SK-N-SH (cell line): ENCODE measurements around the gene YDJC. TPM values are rescaled to one million over a fixed set of nuclear protein-coding genes. Genes with fewer than 3 reads are reported as not detected.

Source experiments
- CTCF ChIA-PET: fragments of 300-600, 350-600 bp; formaldehyde crosslinking; extraction: SDS; loops from one replicate; lab custom pipeline; 2021; lab: Yijun Ruan, JAX
- POLR2A ChIA-PET: fragments of 350-600 bp; sonication (Branson Sonifier 250); formaldehyde crosslinking; extraction: SDS; loops from one replicate; lab custom pipeline; 2020; ENCODE audit warnings: antibody characterized with exemption, inconsistent platforms; lab: Yijun Ruan, JAX
- DNase-seq: peaks from one replicate; pipeline ENCODE4 v3.0.0; 2012
- H2AFZ ChIP-seq: fragments of 200-600 bp; sonication (generic); 2 replicates; pipeline ENCODE4 v1.8.1; 2016; ENCODE audit warnings: antibody characterized with exemption, mild to moderate bottlenecking, low read depth
- H3F3A ChIP-seq: fragments of 200-600 bp; sonication (generic); replicated peaks from 2 replicates; pipeline ENCODE3; 2016; ENCODE audit warnings: antibody characterized with exemption, mild to moderate bottlenecking; ENCODE audit not compliant: insufficient read depth
- H3K27ac ChIP-seq, 2 experiments: fragments of 200-500 bp in 1 of 2; fragments of 200-600 bp in 1 of 2; sonication (Bioruptor generic) in 1 of 2; sonication (generic), shearing (Covaris generic) in 1 of 2; 2 replicates each; pipeline versions ENCODE4 v1.5.1 to v1.6.1; 2014 to 2016; ENCODE audit warnings: low read depth in 2 of 2, inconsistent platforms in 1 of 2, low read length in 1 of 2, mild to moderate bottlenecking in 1 of 2, mixed read lengths in 1 of 2
- H3K27me3 ChIP-seq: fragments of 200-600 bp; sonication (generic), shearing (Covaris generic); 2 replicates; pipeline ENCODE4 v1.6.1; 2016; ENCODE audit warnings: mixed run types; ENCODE audit not compliant: insufficient read depth
- H3K36me3 ChIP-seq, 2 experiments: fragments of 200-500 bp in 1 of 2; fragments of 200-600 bp in 1 of 2; sonication (Bioruptor generic) in 1 of 2; sonication (generic) in 1 of 2; replicated peaks in 1 of 2; 2 replicates each; pipeline versions ENCODE3 to v1.5.1; 2014 to 2016; ENCODE audit warnings: low read length in 1 of 2, mild to moderate bottlenecking in 1 of 2; ENCODE audit not compliant: insufficient read depth in 2 of 2, control insufficient read depth in 1 of 2
- H3K4me1 ChIP-seq, 2 experiments: fragments of 200-500 bp in 1 of 2; fragments of 200-600 bp in 1 of 2; sonication (Bioruptor generic) in 1 of 2; sonication (generic), shearing (Covaris generic) in 1 of 2; 2 replicates each; pipeline versions ENCODE4 v1.5.1 to v1.6.1; 2014 to 2016; ENCODE audit warnings: low read depth in 1 of 2, low read length in 1 of 2, mixed run types in 1 of 2; ENCODE audit not compliant: insufficient read depth in 2 of 2, control insufficient read depth in 1 of 2
- H3K4me2 ChIP-seq: fragments of 200-600 bp; sonication (generic), shearing (Covaris generic); 2 replicates; pipeline ENCODE4 v1.6.1; 2017; ENCODE audit warnings: mixed run types
- H3K4me3 ChIP-seq, 2 experiments: fragments of 200-500 bp in 1 of 2; fragments of 200-600 bp in 1 of 2; sonication (Bioruptor generic) in 1 of 2; sonication (generic), shearing (Covaris generic) in 1 of 2; 2 replicates each; pipeline versions ENCODE4 v1.5.1 to v1.8.1; 2014 to 2016; ENCODE audit warnings: low read depth in 2 of 2, inconsistent platforms in 1 of 2, low read length in 1 of 2, mild to moderate bottlenecking in 1 of 2, mixed read lengths in 1 of 2, moderate library complexity in 1 of 2
- H3K79me2 ChIP-seq: fragments of 200-600 bp; sonication (generic); 2 replicates; pipeline ENCODE4 v1.8.1; 2017; ENCODE audit warnings: mild to moderate bottlenecking; ENCODE audit not compliant: insufficient read depth
- H3K9ac ChIP-seq: fragments of 200-600 bp; sonication (generic); 2 replicates; pipeline ENCODE4 v1.6.1; 2017; ENCODE audit warnings: mixed run types
- H3K9me2 ChIP-seq: fragments of 200-600 bp; sonication (generic); 2 replicates; pipeline ENCODE4 v1.6.1; 2017; ENCODE audit warnings: mixed run types
- H3K9me3 ChIP-seq: fragments of 200-600 bp; sonication (generic); 2 replicates; pipeline ENCODE4 v1.6.1; 2017; ENCODE audit warnings: mixed run types, mild to moderate bottlenecking, moderate library complexity
- H4K20me1 ChIP-seq: fragments of 200-600 bp; sonication (generic); 2 replicates; pipeline ENCODE4 v1.6.1; 2017; ENCODE audit warnings: mild to moderate bottlenecking, mixed run types; ENCODE audit not compliant: insufficient read depth
- ELF1 ChIP-seq: IDR thresholded peaks from 2 replicates; pipeline ENCODE4 v1.4.0; 2012
- FOXJ3 ChIP-seq: sonication (generic); formaldehyde crosslinking; IDR thresholded peaks from 2 replicates; pipeline ENCODE4 v1.5.1; 2020; ENCODE audit warnings: mild to moderate bottlenecking, missing genetic modification reagents
- FOXM1 ChIP-seq: IDR thresholded peaks from 2 replicates; pipeline ENCODE4 v1.4.0; 2012; ENCODE audit warnings: low read depth, mild to moderate bottlenecking
- GABPA ChIP-seq: IDR thresholded peaks from 2 replicates; pipeline ENCODE4 v1.4.0; 2012; ENCODE audit warnings: low read depth, mild to moderate bottlenecking
- NRF1 ChIP-seq: IDR thresholded peaks from 2 replicates; pipeline ENCODE4 v1.6.1; 2012; ENCODE audit warnings: low read depth, mild to moderate bottlenecking, low read length
- RXRA ChIP-seq: IDR thresholded peaks from 2 replicates; pipeline ENCODE4 v1.4.0; 2012; ENCODE audit warnings: low read depth, mild to moderate bottlenecking, borderline replicate concordance
- TAF1 ChIP-seq: IDR thresholded peaks from 2 replicates; pipeline ENCODE4 v1.6.1; 2012; ENCODE audit warnings: low read depth, mild to moderate bottlenecking, low read length, moderate library complexity, borderline replicate concordance
- WGBS: methylation state at CpG from one replicate; pipeline ENCODE4 v1.1.6; 2017; ENCODE audit warnings: low lambda C conversion rate; 5-methylcytosine and 5-hydroxymethylcytosine counted together
- polyA plus RNA-seq, 3 experiments: library from polyadenylated mRNA; depleted of rRNA; stranded (reverse); fragments of >200 nt; gene quantifications; 2 replicates each; pipeline ENCODE4 v1.2.3, GENCODE V29; 2012
- TF ChIP-seq, protein P1 (sequence below): fragments of 150-350 bp; IDR thresholded peaks from 2 replicates; pipeline ENCODE4 v1.6.1; 2017; ENCODE audit warnings: antibody characterized with exemption, low read length, low read depth, borderline replicate concordance
- TF ChIP-seq, protein P2 (sequence below): fragments of 150-350 bp; IDR thresholded peaks from 2 replicates; pipeline ENCODE4 v1.6.1; 2016; ENCODE audit warnings: mild to moderate bottlenecking, low read depth, low read length
- TF ChIP-seq, protein P3 (sequence below): IDR thresholded peaks from 2 replicates; pipeline ENCODE4 v1.6.1; 2012; ENCODE audit warnings: mild to moderate bottlenecking, low read depth, low read length, moderate library complexity
- TF ChIP-seq, protein P4 (sequence below): IDR thresholded peaks from 2 replicates; pipeline ENCODE4; 2012
- TF ChIP-seq, protein P5 (sequence below): IDR thresholded peaks from 2 replicates; pipeline ENCODE4 v1.4.0; 2012; ENCODE audit warnings: low read depth, borderline replicate concordance

Gene YDJC
- polyA plus RNA-seq, 1 of the 3 experiments (the other 2 are of a cell fraction): 37.4 TPM

DNA sequence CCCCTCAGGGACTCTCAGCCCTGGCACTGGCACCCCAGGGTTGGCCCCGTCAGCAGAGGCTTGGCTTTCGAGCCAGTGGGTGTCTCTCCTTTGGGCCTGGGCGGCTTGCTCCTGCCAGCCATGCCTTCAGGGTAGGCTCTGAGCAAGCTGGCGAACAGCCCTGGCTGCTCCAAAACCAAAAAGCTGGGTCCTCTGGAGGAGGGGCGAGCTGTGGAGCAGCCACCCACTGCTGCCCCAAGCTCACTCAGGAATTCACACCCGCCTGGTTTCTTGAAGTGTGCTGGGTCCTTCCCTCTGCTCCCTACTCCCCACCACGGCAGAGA, 6.2 kb downstream of the YDJC start:
- H3K36me3 ChIP-seq: peaks cover 11 to 36% of the 10 kb centered on the region in 2 experiments

More for the DNA sequence above, 6.2 kb downstream of the YDJC start:
- Histone ChIP-seq H3K9me2 (no peaks in the 10 kb centered on the region), H3K9me3 (no peaks in the 10 kb centered on the region), H4K20me1 (peaks cover 92% of the 10 kb centered on the region), H3K27ac (no peak overlapping the region; a peak in 1 of 4 replicates), H3K27me3 (no peaks in the 10 kb centered on the region), H3F3A (peaks cover 23% of the 10 kb centered on the region), H2AFZ (no peak overlapping the region), H3K9ac (no peak overlapping the region), H3K4me1 (peaks cover 6 to 14% of the 10 kb centered on the region in 2 experiments; a peak in 1 of 4 replicates), H3K79me2 (peaks cover 82% of the 10 kb centered on the region), H3K4me3 (no peak overlapping the region), H3K4me2 (no peak overlapping the region)
- WGBS: 96% methylated on average over 6 of the region's 7 CpGs
- no peak for DNase-seq
- TF ChIP-seq GABPA: no peak
- TF ChIP-seq, protein P1, sequence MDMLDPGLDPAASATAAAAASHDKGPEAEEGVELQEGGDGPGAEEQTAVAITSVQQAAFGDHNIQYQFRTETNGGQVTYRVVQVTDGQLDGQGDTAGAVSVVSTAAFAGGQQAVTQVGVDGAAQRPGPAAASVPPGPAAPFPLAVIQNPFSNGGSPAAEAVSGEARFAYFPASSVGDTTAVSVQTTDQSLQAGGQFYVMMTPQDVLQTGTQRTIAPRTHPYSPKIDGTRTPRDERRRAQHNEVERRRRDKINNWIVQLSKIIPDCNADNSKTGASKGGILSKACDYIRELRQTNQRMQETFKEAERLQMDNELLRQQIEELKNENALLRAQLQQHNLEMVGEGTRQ: no peak
- TF ChIP-seq, protein P2, sequence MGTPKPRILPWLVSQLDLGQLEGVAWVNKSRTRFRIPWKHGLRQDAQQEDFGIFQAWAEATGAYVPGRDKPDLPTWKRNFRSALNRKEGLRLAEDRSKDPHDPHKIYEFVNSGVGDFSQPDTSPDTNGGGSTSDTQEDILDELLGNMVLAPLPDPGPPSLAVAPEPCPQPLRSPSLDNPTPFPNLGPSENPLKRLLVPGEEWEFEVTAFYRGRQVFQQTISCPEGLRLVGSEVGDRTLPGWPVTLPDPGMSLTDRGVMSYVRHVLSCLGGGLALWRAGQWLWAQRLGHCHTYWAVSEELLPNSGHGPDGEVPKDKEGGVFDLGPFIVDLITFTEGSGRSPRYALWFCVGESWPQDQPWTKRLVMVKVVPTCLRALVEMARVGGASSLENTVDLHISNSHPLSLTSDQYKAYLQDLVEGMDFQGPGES: no peak
- no peak for TF ChIP-seq FOXM1
- TF ChIP-seq TAF1: no peak
- no peak for TF ChIP-seq FOXJ3
- TF ChIP-seq, protein P3, sequence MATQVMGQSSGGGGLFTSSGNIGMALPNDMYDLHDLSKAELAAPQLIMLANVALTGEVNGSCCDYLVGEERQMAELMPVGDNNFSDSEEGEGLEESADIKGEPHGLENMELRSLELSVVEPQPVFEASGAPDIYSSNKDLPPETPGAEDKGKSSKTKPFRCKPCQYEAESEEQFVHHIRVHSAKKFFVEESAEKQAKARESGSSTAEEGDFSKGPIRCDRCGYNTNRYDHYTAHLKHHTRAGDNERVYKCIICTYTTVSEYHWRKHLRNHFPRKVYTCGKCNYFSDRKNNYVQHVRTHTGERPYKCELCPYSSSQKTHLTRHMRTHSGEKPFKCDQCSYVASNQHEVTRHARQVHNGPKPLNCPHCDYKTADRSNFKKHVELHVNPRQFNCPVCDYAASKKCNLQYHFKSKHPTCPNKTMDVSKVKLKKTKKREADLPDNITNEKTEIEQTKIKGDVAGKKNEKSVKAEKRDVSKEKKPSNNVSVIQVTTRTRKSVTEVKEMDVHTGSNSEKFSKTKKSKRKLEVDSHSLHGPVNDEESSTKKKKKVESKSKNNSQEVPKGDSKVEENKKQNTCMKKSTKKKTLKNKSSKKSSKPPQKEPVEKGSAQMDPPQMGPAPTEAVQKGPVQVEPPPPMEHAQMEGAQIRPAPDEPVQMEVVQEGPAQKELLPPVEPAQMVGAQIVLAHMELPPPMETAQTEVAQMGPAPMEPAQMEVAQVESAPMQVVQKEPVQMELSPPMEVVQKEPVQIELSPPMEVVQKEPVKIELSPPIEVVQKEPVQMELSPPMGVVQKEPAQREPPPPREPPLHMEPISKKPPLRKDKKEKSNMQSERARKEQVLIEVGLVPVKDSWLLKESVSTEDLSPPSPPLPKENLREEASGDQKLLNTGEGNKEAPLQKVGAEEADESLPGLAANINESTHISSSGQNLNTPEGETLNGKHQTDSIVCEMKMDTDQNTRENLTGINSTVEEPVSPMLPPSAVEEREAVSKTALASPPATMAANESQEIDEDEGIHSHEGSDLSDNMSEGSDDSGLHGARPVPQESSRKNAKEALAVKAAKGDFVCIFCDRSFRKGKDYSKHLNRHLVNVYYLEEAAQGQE: no peak
- TF ChIP-seq, protein P4, sequence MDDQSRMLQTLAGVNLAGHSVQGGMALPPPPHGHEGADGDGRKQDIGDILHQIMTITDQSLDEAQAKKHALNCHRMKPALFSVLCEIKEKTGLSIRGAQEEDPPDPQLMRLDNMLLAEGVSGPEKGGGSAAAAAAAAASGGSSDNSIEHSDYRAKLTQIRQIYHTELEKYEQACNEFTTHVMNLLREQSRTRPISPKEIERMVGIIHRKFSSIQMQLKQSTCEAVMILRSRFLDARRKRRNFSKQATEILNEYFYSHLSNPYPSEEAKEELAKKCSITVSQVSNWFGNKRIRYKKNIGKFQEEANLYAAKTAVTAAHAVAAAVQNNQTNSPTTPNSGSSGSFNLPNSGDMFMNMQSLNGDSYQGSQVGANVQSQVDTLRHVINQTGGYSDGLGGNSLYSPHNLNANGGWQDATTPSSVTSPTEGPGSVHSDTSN: no peak
- TF ChIP-seq, protein P5, sequence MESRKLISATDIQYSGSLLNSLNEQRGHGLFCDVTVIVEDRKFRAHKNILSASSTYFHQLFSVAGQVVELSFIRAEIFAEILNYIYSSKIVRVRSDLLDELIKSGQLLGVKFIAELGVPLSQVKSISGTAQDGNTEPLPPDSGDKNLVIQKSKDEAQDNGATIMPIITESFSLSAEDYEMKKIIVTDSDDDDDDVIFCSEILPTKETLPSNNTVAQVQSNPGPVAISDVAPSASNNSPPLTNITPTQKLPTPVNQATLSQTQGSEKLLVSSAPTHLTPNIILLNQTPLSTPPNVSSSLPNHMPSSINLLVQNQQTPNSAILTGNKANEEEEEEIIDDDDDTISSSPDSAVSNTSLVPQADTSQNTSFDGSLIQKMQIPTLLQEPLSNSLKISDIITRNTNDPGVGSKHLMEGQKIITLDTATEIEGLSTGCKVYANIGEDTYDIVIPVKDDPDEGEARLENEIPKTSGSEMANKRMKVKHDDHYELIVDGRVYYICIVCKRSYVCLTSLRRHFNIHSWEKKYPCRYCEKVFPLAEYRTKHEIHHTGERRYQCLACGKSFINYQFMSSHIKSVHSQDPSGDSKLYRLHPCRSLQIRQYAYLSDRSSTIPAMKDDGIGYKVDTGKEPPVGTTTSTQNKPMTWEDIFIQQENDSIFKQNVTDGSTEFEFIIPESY: no peak
- TF ChIP-seq ELF1: no peak
- no peak for TF ChIP-seq NRF1
- TF ChIP-seq RXRA: no peak
- ChIA-PET CTCF (interaction anchor here (1.5 to 11.2 kb wide), 2 partner anchors 17 kb away, joined by 5 to 145 read pairs; partner anchors contain the start of gene SDF2L1), POLR2A (interaction anchor here (0.6 kb wide), 1 partner anchor 41 kb away, joined by 3 read pairs; no protein-coding TSS in a partner anchor)
